Loucy (cell line): ENCODE data around the gene TACC2.

ENCODE experiments used
- EZH2phosphoT487 ChIP-seq: fragments of 200-600 bp; IDR thresholded peaks from 2 replicates; pipeline ENCODE4 v1.6.1; 2018; ENCODE audit warnings: antibody characterized with exemption, mild to moderate bottlenecking, moderate library complexity, borderline replicate concordance
- TF ChIP-seq, protein P1 (sequence below): fragments of 200-600 bp; sonication (generic); conservative IDR thresholded peaks from 2 replicates; pipeline ENCODE4 v1.5.1; 2014; ENCODE audit warnings: mild to moderate bottlenecking, antibody characterized with exemption, low read length

DNA sequence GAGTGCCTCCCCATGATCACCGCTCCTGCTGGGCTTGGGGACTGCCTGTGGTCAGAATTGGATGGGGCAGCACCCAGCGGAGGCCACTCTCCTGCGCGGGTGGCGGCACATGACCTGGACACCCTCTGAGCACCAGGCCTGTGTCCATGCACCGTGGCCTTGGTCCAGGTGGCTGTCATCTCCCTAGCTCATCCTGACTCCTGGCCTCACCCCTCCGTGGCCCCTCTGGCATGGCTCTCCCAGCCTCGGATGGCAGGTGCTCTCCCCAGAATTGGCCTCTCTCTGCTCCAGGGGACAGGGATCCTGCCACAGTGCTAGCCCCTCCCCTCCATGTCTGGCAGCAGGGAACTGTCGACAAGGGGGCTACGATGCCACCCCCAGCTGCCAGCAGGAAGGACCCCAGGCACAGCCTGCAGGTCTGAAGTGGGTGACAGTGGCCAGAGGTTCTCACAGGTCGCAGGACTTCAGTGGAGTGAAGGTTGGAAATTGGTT lies 244.9 kb downstream of the TACC2 start:
- TF ChIP-seq, protein P1, sequence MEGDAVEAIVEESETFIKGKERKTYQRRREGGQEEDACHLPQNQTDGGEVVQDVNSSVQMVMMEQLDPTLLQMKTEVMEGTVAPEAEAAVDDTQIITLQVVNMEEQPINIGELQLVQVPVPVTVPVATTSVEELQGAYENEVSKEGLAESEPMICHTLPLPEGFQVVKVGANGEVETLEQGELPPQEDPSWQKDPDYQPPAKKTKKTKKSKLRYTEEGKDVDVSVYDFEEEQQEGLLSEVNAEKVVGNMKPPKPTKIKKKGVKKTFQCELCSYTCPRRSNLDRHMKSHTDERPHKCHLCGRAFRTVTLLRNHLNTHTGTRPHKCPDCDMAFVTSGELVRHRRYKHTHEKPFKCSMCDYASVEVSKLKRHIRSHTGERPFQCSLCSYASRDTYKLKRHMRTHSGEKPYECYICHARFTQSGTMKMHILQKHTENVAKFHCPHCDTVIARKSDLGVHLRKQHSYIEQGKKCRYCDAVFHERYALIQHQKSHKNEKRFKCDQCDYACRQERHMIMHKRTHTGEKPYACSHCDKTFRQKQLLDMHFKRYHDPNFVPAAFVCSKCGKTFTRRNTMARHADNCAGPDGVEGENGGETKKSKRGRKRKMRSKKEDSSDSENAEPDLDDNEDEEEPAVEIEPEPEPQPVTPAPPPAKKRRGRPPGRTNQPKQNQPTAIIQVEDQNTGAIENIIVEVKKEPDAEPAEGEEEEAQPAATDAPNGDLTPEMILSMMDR, result no peak
- no peak for TF ChIP-seq EZH2phosphoT487
